ENCODE measurements around the gene MTX1.
A peak's percentile ranks its signal among the peaks of the same experiment; 100 is the strongest.
"Not testable (repeated sequence)": the region's sequence is repeated elsewhere in the genome, so short reads cannot be mapped to it uniquely, and the experiment has no call there.

The MTX1 gene

DNA sequence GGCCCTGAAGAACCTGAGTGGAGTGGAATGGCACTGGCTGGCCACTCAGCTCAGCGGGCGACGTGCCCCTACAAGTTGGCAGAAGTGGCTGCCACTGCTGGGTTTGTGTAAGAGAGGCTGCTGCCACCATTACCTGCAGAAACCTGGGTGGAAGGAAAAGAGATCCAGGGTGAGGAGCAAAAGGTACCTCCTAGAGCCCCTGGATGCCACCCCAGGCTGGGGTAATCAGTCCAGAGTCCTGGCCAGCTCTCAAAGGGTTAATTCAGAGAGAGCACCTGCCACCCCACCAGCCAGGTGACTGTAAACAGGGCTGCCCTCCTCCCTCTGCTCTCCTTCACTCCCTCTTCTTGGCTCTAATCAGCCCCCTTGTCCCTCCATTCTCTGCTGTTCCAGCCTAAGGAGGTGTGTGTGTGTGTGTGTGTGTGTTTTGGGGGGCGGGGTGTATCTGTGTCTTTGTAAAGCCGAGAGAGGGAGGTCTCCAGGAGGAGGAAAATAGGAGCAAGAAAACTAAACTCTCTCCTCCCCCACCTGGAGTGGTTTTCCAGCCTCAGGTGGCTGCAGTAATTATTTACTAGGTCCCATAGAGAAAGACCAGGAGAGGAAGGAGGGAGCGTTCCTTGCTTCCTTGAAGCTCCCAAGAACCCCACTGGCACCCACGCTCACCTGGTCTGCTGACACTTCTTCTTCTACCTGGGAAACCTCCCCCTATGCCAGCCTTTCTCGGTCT lies 22.3 kb upstream of the MTX1 start:
- H3K4me3 ChIP-seq (ENCODE audit: low read length): no peak overlapping the region
- DNase-seq (ENCODE audit: low read depth): no peak
- TF ChIP-seq, protein P1, sequence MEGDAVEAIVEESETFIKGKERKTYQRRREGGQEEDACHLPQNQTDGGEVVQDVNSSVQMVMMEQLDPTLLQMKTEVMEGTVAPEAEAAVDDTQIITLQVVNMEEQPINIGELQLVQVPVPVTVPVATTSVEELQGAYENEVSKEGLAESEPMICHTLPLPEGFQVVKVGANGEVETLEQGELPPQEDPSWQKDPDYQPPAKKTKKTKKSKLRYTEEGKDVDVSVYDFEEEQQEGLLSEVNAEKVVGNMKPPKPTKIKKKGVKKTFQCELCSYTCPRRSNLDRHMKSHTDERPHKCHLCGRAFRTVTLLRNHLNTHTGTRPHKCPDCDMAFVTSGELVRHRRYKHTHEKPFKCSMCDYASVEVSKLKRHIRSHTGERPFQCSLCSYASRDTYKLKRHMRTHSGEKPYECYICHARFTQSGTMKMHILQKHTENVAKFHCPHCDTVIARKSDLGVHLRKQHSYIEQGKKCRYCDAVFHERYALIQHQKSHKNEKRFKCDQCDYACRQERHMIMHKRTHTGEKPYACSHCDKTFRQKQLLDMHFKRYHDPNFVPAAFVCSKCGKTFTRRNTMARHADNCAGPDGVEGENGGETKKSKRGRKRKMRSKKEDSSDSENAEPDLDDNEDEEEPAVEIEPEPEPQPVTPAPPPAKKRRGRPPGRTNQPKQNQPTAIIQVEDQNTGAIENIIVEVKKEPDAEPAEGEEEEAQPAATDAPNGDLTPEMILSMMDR (conservative IDR thresholded peaks at IDR 0.05; ENCODE audit: low read length): no peak

GRCh38 chr1:155186794-155187455 lies 21.6 kb upstream of the MTX1 start:
- TF ChIP-seq, protein P1 (conservative IDR thresholded peaks at IDR 0.05; ENCODE audit: low read length): no peak
- no peak for DNase-seq (ENCODE audit: low read depth)
- H3K4me3 ChIP-seq (ENCODE audit: low read length): no peak overlapping the region

DNA sequence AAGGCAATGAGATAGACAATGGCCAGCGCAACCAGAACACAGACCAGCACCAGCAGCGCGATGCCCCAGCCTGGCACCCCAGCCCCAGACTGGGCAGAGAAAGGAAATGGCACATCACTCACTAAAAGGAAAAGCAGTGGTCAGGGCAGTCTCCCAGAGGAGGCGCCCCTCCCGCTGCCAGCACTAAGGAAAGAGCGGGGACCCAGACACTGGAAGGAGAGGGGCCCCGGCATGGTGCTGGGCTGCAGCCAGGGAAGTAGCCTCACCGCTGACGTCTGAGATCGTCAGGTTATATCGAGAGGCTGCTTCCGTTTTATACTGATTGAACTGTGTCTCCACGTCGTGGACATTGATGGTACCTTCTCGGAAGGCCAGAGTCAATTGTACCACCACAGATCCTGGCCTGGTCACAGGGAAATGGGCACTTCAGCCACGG lies 21.0 kb upstream of the MTX1 start:
- H3K4me3 ChIP-seq (ENCODE audit: low read length): no peak overlapping the region
- no peak for DNase-seq (ENCODE audit: low read depth)
- TF ChIP-seq, protein P1 (conservative IDR thresholded peaks at IDR 0.05; ENCODE audit: low read length): no peak

DNA sequence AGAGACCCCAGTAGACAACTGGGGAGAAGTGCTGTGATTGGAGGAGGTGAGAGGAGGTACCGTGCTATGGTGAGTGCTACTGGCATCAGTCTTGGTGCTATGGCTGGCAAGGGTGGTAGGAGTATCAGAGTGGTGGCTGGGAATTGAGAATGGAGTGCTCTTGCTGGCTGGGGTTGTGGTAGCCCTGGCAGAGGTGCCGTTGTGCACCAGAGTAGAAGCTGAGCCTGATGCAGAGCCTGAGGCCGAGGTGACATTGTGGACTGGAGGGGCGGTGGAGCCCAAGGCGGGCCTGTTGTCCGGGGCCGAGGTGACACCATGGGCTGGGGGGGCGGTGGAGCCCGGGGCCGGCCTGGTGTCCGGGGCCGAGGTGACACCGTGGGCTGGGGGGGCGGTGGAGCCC lies 20.2 kb upstream of the MTX1 start:
- no peak overlapping the region for H3K4me3 ChIP-seq (ENCODE audit: low read length)
- DNase-seq (ENCODE audit: low read depth): no peak
- TF ChIP-seq, protein P1 (conservative IDR thresholded peaks at IDR 0.05; ENCODE audit: low read length): no peak

GRCh38 chr1:155189926-155190325 lies 18.6 kb upstream of the MTX1 start:
- H3K4me3 ChIP-seq (ENCODE audit: low read length); DNase-seq (ENCODE audit: low read depth): not testable (repeated sequence)

DNA sequence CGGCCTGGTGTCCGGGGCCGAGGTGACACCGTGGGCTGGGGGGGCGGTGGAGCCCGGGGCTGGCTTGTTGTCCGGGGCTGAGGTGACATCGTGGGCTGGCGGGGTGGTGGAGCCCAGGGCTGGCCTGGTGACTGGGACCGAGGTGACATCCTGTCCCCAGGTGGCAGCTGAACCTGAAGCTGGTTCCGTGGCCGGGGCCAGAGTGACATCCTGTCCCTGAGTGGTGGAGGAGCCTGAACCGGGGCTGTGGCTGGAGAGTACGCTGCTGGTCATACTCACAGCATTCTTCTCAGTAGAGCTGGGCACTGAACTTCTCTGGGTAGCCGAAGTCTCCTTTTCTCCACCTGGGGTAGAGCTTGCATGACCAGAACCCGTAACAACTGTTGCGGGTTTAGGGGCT lies 16.6 kb upstream of the MTX1 start:
- TF ChIP-seq, protein P1 (conservative IDR thresholded peaks at IDR 0.05; ENCODE audit: low read length): no peak
- no peak overlapping the region for H3K4me3 ChIP-seq (ENCODE audit: low read length)
- DNase-seq (ENCODE audit: low read depth): no peak

GRCh38 chr1:155192346-155193274 lies 15.9 kb upstream of the MTX1 start:
- TF ChIP-seq, protein P1 (conservative IDR thresholded peaks at IDR 0.05; ENCODE audit: low read length): no peak
- peak overlapping the region; percentile 70 for H3K4me3 ChIP-seq (ENCODE audit: low read length)
- DNase-seq (ENCODE audit: low read depth): no peak

Measured in AG10803 (cell line).